Measurements from ENCODE around the gene ECM1.

The ECM1 gene

DNA sequence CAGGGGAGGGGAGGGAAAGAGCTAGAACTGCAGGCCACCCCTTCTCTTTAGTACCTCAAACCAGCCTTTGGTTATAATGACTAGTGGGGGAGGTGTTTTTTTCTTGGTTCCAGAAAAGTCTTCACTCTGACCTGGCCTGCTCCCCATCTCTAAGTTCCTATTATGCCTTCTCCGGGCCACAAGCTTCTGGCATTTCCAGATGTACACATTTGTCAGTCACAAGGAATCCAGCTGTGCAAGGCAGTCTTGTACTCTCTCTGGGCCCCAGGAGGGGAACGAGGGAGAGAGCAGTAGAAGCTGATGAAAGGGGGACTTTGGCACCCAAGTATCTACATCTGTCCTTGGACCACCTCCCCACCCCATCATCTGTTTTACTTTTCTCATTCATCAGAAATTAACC lies 4.9 kb downstream of the ECM1 start:
- DNase-seq (ENCODE audit: low spot score), result no peak

GRCh38 chr1:150513351-150513791 lies 5.5 kb downstream of the ECM1 start:
- no peak for DNase-seq (ENCODE audit: low spot score)

- DNase-seq (ENCODE audit: low spot score), result no peak
Measured at GRCh38 chr1:150514260-150514659, 6.4 kb downstream of the ECM1 start.

DNA sequence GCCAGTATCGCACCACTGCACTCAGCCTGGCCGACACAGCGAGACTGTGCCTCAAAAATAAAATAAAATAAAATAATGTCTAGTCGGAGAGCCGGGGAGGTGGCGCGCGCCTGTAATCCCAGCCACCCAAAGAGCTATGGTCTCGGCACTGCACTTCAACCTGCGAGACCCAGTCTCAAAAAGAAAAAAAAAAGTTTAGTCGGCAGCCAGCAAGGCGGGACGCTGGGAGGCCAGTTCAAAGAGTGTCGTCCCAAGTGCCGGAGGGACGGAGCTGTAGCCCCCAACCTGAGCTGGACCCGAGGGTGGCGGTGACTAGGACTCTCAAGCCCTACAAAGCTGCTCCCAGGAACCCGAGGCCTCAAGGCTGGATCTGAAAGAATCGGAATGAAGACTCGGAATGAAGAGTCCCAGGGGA lies 7.0 kb downstream of the ECM1 start:
- no peak for DNase-seq (ENCODE audit: low spot score)

- peak; percentile 93 for DNase-seq (ENCODE audit: low spot score)
Measured at GRCh38 chr1:150515328-150516049, 7.6 kb downstream of the ECM1 start, which contains the start of gene FALEC. TSS of gene FALEC (plus strand) at chr1:150515752.

GRCh38 chr1:150516050-150516591 lies 8.2 kb downstream of the ECM1 start:
- DNase-seq (ENCODE audit: low spot score), result no peak

DNA sequence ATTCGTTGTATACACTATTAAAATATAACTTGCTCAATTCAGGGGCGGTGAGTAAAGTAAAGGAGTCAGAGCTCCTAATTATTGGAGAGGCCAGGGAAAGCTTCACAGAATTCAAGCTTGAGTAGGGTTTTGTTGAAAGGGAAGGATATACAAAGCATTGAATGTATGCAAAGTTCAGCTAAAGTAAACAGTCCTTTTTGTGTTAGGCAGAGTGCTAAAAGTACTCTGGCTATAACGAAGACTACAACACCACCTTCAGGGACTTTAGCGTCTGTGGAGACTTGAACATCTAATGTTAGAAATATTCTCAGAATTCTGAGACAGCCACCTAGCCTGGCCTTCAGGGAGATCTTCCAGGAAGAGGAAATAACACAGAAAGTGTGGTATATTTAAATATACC lies 8.7 kb downstream of the ECM1 start:
- DNase-seq (ENCODE audit: low spot score), result no peak

GRCh38 chr1:150521196-150521968 lies 13.5 kb downstream of the ECM1 start:
- DNase-seq (ENCODE audit: low spot score), result no peak

- no peak for DNase-seq (ENCODE audit: low spot score)
Measured at GRCh38 chr1:150525348-150525747, 17.4 kb downstream of the ECM1 start.

GRCh38 chr1:150528196-150528595 lies 20.3 kb downstream of the ECM1 start:
- DNase-seq (ENCODE audit: low spot score), result no peak

- DNase-seq (ENCODE audit: low spot score), result no peak
Measured at GRCh38 chr1:150529017-150529416, 21.1 kb downstream of the ECM1 start.

GRCh38 chr1:150530491-150531159 lies 22.7 kb downstream of the ECM1 start:
- no peak for DNase-seq (ENCODE audit: low spot score)

GRCh38 chr1:150532860-150533259 lies 25.0 kb downstream of the ECM1 start:
- no peak for DNase-seq (ENCODE audit: low spot score)

- DNase-seq (ENCODE audit: low spot score), result no peak
Measured at GRCh38 chr1:150534002-150534401, 26.1 kb downstream of the ECM1 start.

- no peak for DNase-seq (ENCODE audit: low spot score)
Measured at GRCh38 chr1:150535511-150536287, 27.8 kb downstream of the ECM1 start.

GRCh38 chr1:150536836-150537731 lies 29.2 kb downstream of the ECM1 start:
- no peak for DNase-seq (ENCODE audit: low spot score)

DNA sequence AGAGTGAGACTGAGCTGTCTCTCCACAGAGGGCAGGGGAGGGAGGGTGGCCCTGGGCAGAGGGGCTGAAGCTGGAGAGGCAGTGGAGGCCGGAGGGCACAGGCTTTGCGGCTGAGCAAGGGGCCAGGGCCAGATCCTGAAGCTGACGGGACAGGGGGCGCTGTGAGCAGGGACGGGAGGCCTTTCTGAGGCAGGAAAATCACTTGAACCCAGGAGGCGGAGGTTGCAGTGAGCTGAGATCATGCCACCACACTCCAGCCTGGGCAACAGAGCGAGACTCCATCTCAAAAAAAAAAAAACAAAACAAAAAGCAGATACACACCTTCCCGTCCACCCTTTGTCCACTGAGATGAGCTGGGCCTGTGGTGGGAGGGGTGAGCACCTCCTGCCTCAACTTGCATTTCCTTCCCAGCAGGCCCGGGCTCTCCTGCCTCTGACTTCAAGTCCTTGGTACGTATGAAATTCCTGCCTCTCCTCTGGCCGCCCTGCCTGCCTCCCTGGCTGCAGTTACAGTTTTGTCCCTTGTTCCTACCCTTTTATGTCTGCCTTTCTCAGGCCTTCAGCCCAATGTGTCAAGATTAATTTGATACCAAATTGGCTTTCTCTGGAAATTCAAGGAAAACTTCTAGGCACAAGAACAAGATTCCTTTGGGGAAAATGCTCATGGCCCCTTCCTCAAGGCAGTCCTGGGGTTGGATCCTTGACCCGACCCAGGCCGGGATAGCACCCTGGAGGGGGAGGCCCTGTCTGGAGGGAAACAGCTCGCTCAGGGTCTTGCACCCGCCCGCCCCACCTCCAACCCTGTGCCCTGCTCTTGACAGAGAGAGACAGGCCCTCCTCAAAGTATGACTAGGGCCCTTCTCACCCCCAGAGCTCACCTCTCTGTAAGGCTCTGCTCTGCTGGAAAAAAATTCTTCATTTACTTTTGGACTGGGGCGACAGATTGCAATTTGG lies 30.1 kb downstream of the ECM1 start:
- DNase-seq (ENCODE audit: low spot score), result no peak

GRCh38 chr1:150543500-150544143 lies 35.7 kb downstream of the ECM1 start:
- no peak for DNase-seq (ENCODE audit: low spot score)

GRCh38 chr1:150544204-150544603 lies 36.3 kb downstream of the ECM1 start:
- no peak for DNase-seq (ENCODE audit: low spot score)
